Activated CD4-positive, alpha-beta T cell treated with anti-CD3 and anti-CD28 coated beads for 4 hours (primary cell): ENCODE measurements around the gene PRKN.
"Not testable (repeated sequence)": the region's sequence is repeated elsewhere in the genome, so short reads cannot be mapped to it uniquely, and the experiment has no call there.

Source experiments
- DNase-seq, 2 donors: peaks; one replicate each; pipeline ENCODE4 v3.0.0-alpha.2; 2020

The PRKN gene

DNA sequence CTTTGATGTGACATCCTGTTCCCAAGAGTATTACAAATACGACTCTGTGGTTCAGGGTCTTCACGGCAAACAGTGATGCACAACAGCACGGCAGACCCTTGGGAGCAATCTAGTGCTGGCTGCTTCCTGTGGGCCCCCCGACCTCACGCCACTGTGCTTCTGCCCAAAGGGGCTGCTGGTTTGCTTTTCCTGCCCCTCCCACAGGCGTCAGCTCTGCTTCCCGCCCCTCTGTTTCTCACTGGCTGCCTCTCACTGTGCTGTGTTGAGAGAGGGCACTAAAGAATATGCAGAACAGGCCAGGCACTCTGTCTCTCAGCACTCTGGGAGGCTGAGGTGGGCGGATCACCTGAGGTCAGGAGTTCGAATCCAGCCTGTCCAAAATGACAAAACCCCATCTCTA, 899.2 kb downstream of the PRKN start:
- no peak for DNase-seq

DNA sequence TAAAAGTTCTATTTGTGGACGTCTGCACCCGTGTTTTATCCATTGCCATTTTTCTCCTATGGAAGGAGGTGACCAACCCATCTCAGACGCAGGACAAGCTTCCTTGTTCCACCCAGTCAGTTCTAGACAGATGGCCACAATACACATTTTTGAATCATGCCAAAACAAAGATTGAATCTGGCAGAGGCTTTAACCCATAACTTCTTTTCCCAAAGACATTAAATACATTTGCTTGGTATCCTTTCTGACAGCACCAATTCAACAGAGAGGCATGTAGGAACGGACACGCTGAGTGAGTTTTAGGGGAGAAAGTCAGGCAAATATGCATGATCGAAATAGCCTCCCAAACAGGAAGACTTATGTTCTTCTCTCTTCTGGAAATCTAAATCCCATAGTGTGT, 901.1 kb downstream of the PRKN start:
- DNase-seq = no peak

DNA sequence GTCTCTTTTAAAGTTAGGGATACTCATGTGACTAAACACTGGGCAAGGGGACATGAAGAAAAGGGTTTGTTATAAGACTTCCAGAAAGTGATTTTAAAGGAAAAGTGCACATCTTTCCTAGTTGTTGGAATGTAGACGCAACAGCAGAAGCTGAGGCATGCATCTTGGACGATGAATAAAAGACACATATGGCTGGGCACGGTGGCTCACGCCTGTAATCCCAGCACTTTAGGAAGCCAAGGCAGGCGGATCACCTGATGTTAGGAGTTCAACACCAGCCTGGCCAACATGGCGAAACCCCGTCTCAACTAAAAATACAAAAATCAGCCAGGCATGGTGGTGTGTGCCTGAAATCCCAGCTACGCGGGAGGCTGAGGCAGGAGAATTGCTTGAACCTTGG, 905.4 kb downstream of the PRKN start:
- not testable (repeated sequence) for DNase-seq

DNA sequence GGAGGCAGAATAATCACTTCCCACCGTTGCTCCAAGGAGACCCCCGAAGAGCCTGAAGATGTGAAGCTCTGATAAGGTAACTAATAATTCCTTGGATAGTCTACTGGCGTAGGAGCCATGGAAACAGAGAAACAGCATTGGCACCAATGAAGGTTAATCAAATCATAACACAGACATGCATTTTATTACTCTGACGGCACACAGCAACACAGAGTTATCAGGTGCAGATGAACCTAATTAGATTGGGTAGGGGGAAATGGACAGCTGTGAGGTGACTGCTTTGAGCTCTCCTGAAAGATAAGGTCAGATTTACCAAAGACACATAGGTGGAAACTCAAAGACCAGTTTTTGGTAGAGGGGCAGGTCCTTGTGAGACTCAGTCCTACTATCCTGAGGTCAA, 909.7 kb downstream of the PRKN start:
- DNase-seq = no peak

DNA sequence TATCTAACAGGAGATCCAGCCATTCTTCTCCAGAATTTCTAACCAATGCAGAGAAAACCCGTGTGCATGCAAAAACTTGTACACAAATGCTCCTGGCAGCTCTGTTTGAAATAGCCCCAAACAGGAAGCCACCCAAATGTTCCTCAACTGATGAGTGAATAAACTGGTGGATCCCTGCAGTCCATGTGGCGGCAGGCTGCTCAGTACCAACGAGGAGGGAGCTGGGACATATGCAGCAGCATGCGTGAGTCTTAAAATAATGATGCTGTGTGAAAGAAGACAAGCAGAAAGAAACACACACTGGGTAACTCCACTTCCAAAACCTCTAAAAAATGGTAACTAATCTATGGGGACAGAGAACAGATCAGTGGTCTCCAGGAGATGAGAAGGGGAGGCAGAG, 911.6 kb downstream of the PRKN start:
- no peak for DNase-seq

DNA sequence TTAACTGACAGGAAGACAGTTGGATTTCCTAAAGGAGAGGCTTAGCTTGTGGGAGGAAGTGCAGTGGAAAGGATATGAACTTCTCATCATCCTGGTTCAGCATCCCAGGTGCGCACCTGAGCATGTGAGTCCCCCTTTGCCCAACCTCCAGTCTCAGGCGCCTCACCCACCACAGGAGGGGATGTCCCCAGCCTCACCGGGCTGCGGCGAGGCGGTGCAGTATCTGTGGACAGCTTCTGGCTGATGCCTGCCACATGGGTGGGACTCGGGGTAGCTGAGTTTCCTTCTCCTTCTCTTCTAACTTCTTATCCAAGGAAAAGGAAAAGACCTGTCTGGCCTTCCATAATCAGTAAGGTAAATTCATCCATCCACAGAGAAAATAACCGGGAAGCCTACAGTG, 914.4 kb downstream of the PRKN start:
- no peak for DNase-seq

DNA sequence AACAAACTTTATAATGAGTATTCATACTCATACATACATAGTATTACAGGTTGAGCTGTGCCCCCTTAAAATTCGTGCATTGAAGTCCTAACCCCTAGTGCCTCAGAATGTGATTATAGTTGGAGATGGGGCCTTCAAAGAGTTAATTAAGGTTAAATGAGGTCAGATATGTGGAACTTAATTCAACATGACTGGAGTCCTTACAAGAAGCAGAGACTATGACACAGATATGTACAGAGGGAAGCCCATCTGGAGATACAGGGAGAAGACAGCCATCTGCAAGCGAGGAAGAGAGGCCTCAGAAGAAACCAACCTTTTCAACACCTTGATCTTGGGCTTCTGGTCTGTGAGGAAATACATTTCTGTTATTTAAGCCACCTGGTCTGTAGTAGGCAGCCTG, 917.6 kb downstream of the PRKN start:
- DNase-seq = no peak

DNA sequence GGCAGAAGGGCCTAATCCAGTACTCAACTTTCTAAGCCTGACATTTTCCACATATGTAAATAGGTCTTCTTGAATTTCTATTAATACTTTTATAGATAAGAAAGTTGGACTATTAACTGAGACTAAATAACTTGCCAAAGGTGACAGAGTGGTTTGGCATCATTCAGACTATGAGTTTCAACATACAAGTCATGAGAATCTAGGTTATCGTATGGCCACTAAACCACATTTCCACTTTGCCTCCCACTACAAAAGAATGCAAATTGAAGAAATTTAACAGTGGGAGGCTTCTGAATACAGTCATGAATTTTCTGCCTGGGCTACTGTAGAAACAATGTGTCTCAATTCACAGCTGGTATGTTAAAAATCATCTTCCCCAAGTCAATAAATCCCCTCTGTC, 922.7 kb downstream of the PRKN start:
- DNase-seq = no peak

DNA sequence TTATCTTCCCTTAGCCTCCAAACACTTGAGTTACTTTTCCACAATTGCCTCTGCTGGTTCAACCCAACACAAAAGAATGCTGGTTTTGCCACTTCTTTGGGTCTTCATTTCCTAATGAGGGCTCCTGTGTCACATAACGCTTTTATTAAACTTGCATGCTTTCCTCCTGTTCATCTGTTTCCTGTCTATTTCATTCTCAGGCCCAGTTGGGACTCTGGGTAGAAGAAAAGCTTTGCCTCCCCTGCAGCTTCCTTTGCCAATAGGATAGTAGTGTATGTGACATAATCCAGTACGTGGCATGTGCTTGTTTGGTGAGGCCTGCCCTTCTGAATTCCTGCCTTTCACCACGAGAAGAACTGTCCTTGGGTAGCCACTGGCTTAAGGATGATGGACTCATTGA, 924.4 kb downstream of the PRKN start:
- no peak for DNase-seq

DNA sequence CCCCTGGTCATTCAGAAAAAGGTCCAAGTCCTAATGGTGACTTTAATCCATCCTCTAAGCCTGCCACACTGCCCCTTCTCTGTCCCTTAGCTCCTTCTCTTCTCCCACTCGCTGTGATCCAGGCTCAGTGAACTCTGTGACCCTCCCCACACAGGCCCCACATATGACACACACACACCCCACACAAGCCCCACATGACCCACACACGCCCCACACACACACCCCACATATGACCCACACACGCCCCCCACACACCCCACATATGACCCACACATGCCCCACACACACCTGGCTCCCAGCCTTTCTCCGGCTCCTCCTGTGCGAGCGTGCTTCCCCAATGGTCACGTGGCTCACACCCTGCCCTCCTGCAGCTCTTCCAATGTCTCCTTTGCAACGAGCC, 925.3 kb downstream of the PRKN start:
- DNase-seq = no peak

DNA sequence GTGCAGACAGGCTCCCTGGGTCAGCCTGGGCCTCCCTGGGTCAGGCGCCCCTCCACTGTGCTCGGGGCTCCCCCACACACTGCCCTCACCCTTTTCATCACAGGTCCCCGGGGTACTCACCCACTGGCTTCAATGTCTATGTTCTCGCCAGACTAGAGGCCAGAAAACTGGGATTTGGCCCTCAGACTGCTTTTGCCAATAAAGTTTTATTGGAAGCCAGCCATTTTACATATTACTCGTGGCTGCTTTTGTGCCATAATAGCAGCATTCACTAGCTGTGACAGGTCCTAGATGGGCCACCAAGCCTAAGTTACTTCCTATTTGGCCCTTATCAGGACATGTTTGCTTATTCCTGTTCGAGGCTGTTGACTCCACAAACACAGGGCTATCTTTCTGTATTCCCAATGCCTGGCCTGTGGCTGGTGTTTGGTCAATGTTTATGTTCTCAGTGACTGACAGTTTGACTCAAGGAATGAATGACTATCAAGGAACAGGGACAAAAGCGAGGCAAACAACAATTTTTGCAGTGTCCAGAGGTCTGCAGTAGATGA, 928.6 kb downstream of the PRKN start:
- DNase-seq = no peak

DNA sequence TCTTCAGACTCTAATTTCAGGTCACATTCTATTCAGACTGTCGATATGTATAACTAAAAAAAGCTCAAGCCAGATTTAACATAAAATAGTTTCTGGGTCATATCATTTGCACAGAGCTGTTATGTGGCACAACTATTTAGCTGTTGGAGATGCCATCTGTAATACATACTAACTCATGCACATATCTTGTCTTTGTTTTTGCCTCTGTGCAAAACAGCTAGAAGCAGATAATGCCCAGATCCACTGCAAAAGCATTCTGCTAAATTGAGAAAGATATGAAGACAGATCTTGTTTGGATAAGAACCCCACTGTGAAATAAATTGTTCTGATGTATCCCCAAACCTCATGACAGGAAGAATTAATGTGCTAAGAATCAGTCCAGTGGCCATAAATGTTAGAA, 930.9 kb downstream of the PRKN start:
- DNase-seq = no peak

DNA sequence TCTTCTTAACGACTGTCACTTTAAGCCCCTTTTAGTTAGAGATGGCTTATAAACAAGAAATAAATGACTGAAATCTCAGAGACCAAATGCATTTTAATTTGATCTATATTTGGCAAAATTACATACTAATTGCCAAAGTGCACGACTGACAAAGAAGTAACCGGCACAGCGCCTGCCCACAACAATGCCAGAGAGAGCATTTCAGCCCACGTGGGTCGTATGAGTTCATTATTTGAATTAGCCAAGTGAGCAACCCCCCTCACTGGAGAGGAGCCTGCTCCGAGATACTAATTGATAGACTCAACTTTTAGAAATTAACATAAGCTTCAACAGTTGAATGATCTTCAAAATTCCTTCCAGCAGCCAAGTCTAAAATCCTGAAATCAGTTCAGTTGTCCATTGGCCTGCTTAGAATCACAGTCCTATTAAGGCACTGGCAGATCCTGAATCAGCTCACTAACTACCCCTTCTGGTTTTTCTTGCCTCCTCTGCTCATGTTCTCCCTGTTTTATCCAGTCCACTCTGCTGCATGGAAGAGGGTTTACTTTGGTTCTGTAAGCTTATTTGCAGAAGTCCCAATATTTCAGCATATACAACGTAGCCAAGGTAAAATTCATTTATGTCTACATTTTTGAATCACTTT, 934.6 kb downstream of the PRKN start:
- DNase-seq = no peak

DNA sequence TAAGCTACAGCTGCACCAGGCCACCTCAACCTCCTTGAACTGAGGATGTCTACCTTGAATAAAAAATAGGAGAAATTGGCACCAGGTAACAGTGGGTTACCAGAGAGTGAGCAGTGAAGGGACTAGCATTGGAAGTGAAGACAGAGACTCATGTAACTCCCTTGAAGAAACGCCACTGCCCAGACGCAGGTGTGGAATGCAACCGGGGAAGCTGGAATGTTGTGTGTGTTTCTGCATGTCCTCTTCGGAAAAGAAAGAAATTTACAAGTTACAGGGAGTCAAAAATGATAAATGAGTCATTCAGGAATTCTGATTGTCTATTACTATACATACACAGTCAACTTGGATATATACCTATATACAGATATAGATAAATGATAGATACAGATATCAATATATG, 939.0 kb downstream of the PRKN start:
- no peak for DNase-seq

DNA sequence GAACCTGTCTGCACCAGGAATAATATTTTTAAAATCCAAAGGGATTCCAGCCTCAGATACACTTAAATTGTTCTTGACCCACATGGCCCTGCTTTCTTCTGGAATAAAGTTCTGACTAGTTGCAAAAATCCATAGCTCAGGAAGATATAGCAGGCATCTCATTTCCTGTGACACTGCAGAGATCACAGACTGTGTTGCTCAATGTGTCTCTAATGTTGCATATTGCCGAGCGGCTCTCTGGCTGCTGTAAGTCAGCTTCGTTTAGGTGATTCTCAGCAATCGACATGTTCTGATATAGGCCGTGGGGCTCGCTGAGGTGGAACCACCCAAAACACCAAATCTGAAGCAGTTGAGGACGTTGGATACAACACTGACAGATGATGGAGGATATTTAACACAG, 955.4 kb downstream of the PRKN start:
- no peak for DNase-seq

DNA sequence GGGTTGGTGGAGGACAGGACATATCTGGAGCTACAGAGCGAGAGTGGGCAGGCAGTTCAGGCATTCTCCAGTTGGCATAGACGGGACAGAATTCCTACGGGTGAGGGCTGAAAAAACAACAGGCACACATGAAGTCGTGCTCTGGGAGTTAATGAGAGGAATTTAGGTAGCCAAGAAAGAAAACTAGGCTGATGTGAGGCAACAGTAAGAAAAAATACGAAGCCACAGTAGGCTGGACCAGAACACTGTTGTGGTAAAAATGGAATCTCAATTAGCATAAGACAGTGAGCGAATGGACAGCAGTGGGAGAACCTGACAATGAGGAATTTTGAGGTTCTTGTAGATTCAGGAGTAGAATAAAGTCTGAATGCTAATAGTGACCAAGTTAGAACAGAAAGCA, 965.6 kb downstream of the PRKN start:
- DNase-seq = no peak

DNA sequence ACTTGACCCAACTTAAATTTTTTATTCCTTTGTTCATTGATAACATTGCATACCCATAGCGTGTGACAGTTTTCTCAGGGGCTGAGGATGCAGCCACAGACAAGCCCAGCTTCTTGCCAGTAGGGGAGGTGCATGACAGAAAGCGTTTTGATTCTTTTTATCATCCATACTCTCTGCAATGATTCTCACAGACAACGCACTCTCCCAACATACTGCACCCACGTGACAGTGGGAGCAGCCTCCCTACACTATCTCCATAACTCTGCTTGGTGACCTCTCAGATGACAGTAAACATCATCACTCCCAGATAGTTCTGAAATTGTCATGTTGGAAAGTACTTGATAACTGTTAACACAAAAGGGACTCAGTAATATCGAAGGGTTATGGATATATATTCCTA, 972.5 kb downstream of the PRKN start:
- no peak for DNase-seq

DNA sequence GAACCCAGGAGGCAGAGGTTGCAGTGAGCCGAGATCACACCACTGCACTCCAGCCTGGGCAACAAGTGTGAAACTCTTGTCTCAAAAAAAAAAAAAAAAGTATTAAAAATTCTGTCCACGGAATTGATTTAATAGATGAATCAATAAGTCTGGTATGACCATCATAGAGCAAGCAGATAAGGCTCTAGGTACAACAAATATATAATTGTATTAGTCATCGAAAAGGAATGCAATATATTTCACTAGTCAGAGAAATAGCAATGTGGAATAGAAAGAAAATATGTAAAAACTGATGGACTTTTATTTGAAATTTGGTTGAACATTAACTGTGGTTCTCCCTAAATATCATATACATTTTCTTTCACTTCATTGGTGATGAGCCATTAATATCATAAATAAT, 976.9 kb downstream of the PRKN start:
- no peak for DNase-seq

DNA sequence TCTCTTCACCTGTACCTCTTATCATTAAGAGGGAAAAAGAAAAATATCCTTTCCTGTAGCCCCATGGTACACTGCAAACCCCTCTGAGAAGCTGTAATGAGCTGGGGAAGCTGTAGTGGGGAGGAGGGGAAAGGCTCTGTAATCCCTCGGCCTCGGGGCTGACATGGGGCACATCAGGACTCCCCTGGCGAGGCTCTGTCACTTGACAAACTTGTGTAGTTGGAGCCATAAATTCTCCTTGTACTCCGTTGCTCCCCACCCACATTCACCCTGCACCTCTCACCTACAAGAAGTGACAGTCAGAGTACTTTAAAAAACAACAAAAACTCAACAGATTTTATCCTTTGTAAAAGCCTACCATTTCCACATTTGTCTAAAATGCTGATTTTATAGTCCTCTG, 978.0 kb downstream of the PRKN start:
- no peak for DNase-seq

DNA sequence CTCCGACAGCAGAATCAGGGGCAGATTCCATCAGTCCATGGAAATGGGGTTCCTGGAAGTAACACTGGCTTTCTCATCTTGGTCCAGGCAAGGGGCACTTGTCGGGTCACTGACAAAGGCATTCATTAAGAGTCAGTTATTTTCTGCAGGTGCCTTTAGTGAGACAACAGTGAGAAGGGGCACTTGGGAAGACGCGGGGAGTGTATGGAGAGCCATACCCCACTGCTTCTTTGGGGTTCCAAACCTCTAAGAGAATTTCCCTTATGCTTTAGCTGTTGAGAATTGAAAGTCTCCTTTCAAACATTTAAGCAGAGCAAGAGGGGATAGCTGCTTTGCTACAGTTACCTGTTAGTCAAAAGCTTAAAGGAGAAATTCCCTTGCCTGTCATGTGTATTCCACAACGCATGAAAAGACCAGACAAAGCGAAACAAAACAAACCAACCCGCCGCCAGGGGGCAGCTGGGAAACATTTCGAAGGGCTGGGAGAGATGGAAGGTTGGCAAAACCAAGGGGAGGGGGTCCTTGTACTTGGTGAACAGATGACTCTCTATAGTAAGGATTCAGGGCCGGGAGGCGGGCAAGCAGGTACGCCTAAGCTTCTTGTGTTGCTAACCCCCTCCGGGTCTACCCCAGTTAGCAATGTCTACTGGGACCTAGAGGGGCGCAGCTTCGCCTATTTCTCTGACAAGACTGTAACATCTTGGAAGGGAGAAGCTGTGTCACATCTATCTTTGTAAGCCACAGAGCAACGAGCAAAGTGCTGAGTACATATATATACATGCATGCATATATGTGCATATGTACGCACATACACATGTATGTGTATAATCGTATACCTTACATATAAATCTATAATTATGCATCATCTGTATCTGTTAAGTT, 978.8 kb downstream of the PRKN start:
- no peak for DNase-seq

DNA sequence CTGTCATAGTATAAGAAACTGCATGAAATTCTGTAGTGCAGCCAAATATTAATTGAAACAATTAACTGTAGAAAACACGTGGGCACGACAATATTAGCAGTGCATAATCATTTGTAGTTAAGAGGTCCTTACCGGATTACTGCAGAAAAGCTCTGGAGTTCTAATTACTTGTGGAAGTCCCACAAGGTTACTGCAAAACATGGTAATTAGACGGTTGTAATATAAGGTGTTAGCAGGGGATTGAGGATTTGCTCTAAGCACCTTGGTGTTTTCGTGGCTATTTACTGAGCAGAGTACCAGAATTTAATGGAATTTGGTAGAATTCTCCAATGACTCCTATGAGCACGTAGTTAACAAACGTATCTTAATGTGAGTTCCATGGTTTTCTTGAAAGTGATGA, 980.1 kb downstream of the PRKN start:
- DNase-seq = no peak

DNA sequence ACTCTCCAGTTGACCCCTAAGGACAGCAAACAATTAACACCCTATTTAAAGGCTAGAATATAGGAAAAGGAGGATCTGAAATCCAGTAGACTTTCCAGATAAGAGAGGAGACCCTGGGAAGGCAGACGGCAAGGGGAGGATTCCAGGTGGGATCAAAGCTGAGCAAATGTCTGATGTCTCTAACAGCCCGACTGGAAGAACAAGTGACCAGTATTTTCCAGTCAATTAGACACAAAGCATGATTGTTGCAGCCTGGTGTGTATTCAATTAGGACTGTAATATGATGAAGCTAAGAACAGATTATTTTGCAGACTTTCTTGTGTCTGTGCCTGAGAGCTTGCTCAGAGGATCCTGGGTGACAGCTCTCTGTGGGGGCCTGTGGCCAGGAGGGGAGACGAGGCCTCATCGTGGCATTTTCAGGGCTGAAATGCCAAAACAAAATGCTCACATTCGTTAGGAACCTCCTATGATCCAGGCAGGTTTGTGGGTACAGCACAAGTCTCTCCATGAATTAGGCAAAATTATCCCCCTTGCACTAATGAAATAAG, 981.9 kb downstream of the PRKN start:
- DNase-seq = no peak

DNA sequence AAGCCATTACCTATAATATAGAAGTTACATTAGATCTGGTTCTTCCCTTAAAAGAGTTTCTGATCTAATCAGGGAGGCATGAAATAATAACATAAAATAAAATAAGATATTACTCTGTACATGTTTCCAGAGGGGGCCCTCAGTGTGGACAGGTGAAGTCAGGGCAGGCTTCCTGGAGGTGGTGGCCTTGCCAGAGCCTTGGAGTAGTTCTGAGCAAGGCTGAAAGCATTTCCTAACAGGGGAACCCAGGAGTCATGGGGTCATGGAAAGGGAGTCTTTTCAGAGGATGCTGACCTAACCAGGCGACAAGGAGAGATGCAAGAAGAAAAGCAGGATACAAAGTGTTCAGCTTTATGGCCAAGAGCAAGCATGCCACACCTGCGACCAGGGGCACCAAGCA, 982.4 kb downstream of the PRKN start:
- no peak for DNase-seq
